Psoas muscle (tissue), 8 donors: Measurements from ENCODE around the gene HECA. TPM values are rescaled to one million over a fixed set of nuclear protein-coding genes. Genes with fewer than 3 reads are reported as not detected.
"Not testable (repeated sequence)": the region's sequence is repeated elsewhere in the genome, so short reads cannot be mapped to it uniquely, and the experiment has no call there.

Experiments
- ATAC-seq, 4 donors: fragments of 200-7000 bp; cut with Tn5 transposase; one replicate each; pipeline ENCODE4 v1.9.1; 2020; ENCODE audit warnings: moderate library complexity in 3 of 4, mild to moderate bottlenecking in 2 of 4
- DNase-seq, 2 donors: peaks; one replicate each; pipeline ENCODE4 v3.0.0-alpha.2; 2020
- H3K27ac ChIP-seq: fragments of 200-600 bp; one replicate; pipeline ENCODE4 v1.8.0; 2022
- H3K27me3 ChIP-seq, 3 donors: fragments of 200-600 bp in 1 of 3; one replicate each; pipeline versions ENCODE4 v1.6.1 to v1.8.0; 2013 to 2022; ENCODE audit warnings: low read length in 2 of 3, mild to moderate bottlenecking in 2 of 3, moderate library complexity in 1 of 3; ENCODE audit not compliant: insufficient read depth in 3 of 3
- H3K36me3 ChIP-seq, 2 donors: fragments of 200-600 bp in 1 of 2; one replicate each; pipeline versions ENCODE4 v1.6.1 to v1.8.0; 2013 to 2022; ENCODE audit warnings: low read depth in 1 of 2, mild to moderate bottlenecking in 1 of 2, moderate library complexity in 1 of 2; ENCODE audit not compliant: insufficient read depth in 1 of 2
- H3K4me1 ChIP-seq: fragments of 200-600 bp; one replicate; pipeline ENCODE4 v1.8.0; 2022
- H3K4me3 ChIP-seq: fragments of 200-600 bp; one replicate; pipeline ENCODE4 v1.8.0; 2022; ENCODE audit warnings: mild to moderate bottlenecking
- H3K9me3 ChIP-seq: fragments of 200-600 bp; one replicate; pipeline ENCODE4 v1.8.0; 2022
- WGBS, 3 donors: extraction: QIAGEN DNeasy Blood & Tissue Kit; methylation state at CpG; one replicate each; pipeline versions ENCODE4 v1.1.6 to v1.1.7; 2013; 5-methylcytosine and 5-hydroxymethylcytosine counted together
- intact Hi-C, 2 donors: fragments of 100-400 bp; cut with DNase I; formaldehyde crosslinking; loops; one replicate each; pipeline versions ENCODE4 v1.11.0 to v1.14.2; 2022
- polyA plus RNA-seq, 3 donors: library from polyadenylated mRNA; stranded (reverse); fragments of 200-250 nt; gene quantifications; one replicate each; pipeline ENCODE4 v1.2.3, GENCODE V29; 2013
- total RNA-seq, 4 donors: library from RNA; stranded (reverse); fragmentation: NEBNext Ultra II Directional in 2 of 4; extraction: Animal tissue kit (Norgen Biotek cat#: 25700) in 2 of 4; gene quantifications; one replicate each; pipeline versions ENCODE4 v1.2.1 to v1.2.4, GENCODE V29; 2021 to 2023
- TF ChIP-seq, protein P1 (sequence below): fragments of 200-600 bp; IDR thresholded peaks from one replicate; pipeline ENCODE4 v1.8.0; 2022; ENCODE audit warnings: antibody characterized with exemption
- donor health status: healthy with polysubstance abuse.
- donor health status: DM: no; HTN: no; CAD: no; lungs with moderate emphysema.
- donor health status: Bipolar disorder and iron deficiency.
- donor health status: healthy.
- donor health status: DM: yes; HTN: yes; CAD: no.
- donor health status: DM: no; HTN: no; CAD: no.
- donor health status: DM: no; HTN: no; CAD: no.
- donor health status: DM: yes; HTN: yes; CAD: no.

HECA gene
- total and polyA plus RNA-seq, 7 donors = 4.5 to 39.7 (median 32.5) TPM

DNA sequence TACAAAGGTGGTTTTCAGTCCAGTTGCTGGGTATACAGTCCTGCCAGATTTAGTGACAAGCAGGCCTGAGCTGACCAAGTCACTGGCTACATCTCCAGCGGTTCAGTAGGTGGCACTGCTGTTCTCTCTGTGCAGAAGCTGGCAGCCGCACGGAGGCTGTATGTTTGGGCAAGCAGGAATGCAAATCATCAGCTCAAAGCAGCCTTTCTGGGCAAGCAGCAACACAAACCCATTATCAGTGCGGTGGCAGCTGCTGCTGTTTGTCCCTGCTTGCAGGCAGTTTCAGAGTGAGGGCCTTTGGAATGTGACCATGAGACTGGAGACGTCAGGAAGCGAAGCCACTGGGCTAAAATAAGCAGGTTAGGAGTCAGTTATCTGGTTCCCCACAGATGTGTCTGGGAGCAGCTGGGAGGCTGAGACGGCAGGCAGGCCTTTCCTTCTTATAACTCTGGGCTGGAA, 84.4 kb downstream of the HECA start:
- intact Hi-C loops = loop anchor here (1.0 to 5.0 kb wide), 3 partner anchors 82 to 148 kb away; partner anchors contain the start of gene HECA (in 1 of the 2)
- no peaks in the 10 kb centered on the region for H3K27me3 ChIP-seq
- H3K27ac ChIP-seq = peak overlapping the region; percentile 84
- no peaks in the 10 kb centered on the region for H3K36me3 ChIP-seq
- H3K4me1 ChIP-seq = peaks cover 10% of the 10 kb centered on the region
- no peaks in the 10 kb centered on the region for H3K9me3 ChIP-seq
- H3K4me3 ChIP-seq = peak overlapping the region; percentile 19
- 2% methylated on average over 7 of the region's 7 CpGs for WGBS, 3 donors
- peak; percentile 78 to 89 for DNase-seq
- ATAC-seq = peak; percentile 99
- TF ChIP-seq, protein P1, sequence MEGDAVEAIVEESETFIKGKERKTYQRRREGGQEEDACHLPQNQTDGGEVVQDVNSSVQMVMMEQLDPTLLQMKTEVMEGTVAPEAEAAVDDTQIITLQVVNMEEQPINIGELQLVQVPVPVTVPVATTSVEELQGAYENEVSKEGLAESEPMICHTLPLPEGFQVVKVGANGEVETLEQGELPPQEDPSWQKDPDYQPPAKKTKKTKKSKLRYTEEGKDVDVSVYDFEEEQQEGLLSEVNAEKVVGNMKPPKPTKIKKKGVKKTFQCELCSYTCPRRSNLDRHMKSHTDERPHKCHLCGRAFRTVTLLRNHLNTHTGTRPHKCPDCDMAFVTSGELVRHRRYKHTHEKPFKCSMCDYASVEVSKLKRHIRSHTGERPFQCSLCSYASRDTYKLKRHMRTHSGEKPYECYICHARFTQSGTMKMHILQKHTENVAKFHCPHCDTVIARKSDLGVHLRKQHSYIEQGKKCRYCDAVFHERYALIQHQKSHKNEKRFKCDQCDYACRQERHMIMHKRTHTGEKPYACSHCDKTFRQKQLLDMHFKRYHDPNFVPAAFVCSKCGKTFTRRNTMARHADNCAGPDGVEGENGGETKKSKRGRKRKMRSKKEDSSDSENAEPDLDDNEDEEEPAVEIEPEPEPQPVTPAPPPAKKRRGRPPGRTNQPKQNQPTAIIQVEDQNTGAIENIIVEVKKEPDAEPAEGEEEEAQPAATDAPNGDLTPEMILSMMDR = peak; percentile 83

DNA sequence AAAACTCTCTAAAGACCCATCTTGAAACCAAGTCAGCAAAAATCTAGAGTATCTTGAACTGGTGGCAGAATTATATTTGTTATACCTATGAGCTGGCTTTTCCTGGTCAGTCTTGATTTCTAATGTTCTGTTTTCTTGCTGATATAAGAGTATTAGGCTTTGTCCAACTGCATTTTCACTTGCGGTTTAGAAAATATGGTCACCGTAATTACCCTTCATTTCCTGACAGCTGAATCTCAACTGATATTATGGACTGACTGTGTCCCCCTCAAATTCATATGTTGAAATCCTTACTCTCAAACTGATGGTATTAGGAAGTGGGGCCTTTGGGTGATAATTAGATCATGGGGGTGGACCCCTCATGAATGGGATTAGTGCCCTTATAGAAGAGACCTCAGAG, 84.9 kb downstream of the HECA start:
- peak overlapping the region; percentile 84 for H3K27ac ChIP-seq
- H3K4me3 ChIP-seq = peak overlapping the region; percentile 19
- intact Hi-C loops = loop anchor here (1.0 to 10.0 kb wide), 4 partner anchors 82 to 405 kb away; partner anchors contain the start of gene HECA (in 1 of the 2)
- TF ChIP-seq, protein P1 = no peak
- peak in 1 of 4 donors; percentile 4 for ATAC-seq
- H3K36me3 ChIP-seq = no peaks in the 10 kb centered on the region
- H3K9me3 ChIP-seq = no peaks in the 10 kb centered on the region
- WGBS, 3 donors = 88 to 93% (median 89%) methylated on average over 2 of the region's 2 CpGs
- no peak for DNase-seq
- H3K4me1 ChIP-seq = peaks cover 10% of the 10 kb centered on the region
- H3K27me3 ChIP-seq = no peaks in the 10 kb centered on the region

DNA sequence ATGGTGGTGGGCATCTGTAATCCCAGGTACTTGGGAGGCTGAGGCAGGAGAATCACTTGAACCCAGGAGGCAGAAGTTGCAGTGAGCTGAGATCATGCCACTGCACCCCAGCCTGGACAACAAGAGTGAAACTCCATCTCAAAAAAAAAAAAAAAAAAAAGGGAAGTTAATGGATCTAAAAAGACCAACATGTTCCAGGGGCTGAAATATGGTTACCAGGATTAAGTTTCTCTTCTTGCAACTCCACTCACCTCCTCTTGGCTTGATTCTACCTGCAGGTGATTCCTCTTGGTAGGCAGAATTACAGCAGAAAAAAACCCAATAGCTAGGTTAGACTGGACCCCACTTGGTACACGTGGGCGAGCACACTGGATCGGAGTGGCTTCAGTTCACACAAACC, 93.5 kb downstream of the HECA start:
- H3K4me3 ChIP-seq, H3K36me3 ChIP-seq, H3K27ac ChIP-seq, H3K27me3 ChIP-seq, ATAC-seq, H3K9me3 ChIP-seq, DNase-seq: not testable (repeated sequence)
- H3K4me1 ChIP-seq = peaks cover 12% of the 10 kb centered on the region
- WGBS, 3 donors = 93 to 96% (median 93%) methylated on average over 3 of the region's 3 CpGs
- intact Hi-C loops = loop anchor here (5.0 to 10.0 kb wide), 2 partner anchors 134 to 414 kb away; no protein-coding TSS in a partner anchor

Other genes starting within 250 kb of the HECA start
- gene REPS1, start 146.8 kb upstream of the HECA start, total RNA-seq = 10 to 100 TPM; 16.3 to 23.9 (median 21.5) TPM
- gene REPS1, start 146.8 kb upstream of the HECA start, polyA plus RNA-seq = 10 to 100 TPM; 13.0 to 17.2 (median 16.8) TPM
- 1 to 10 TPM in 3 of 4 donors, under 1 TPM in 1; 0.92 to 3.1 (median 2.1) TPM for gene ABRACL, start 106.3 kb upstream of the HECA start, total RNA-seq
- 1 to 10 TPM; 2.1 to 6.3 (median 2.9) TPM for gene ABRACL, start 106.3 kb upstream of the HECA start, polyA plus RNA-seq
- 100 to 1,000 TPM; 128 to 230 (median 158) TPM for gene TXLNB, start 156.9 kb downstream of the HECA start, total RNA-seq
- 10 to 100 TPM in 2 of 3 donors, 1 to 10 TPM in 1; 1.8 to 40.7 (median 32.1) TPM for gene TXLNB, start 156.9 kb downstream of the HECA start, polyA plus RNA-seq
- gene CITED2, start 239.6 kb downstream of the HECA start, total RNA-seq = 100 to 1,000 TPM in 2 of 4 donors, 10 to 100 TPM in 2; 33.8 to 154 (median 76.3) TPM
- 100 to 1,000 TPM in 2 of 3 donors, 10 to 100 TPM in 1; 15.3 to 414 (median 230) TPM for gene CITED2, start 239.6 kb downstream of the HECA start, polyA plus RNA-seq